Lower lobe of right lung (tissue), 2 donors: Measurements from ENCODE around the gene MCTP1. TPM values are rescaled to one million over a fixed set of nuclear protein-coding genes. Genes with fewer than 3 reads are reported as not detected.
"Not testable (repeated sequence)": the region's sequence is repeated elsewhere in the genome, so short reads cannot be mapped to it uniquely, and the experiment has no call there.

Source experiments
- ATAC-seq, 2 donors: fragments of 200-7000 bp; cut with Tn5 transposase; one replicate each; pipeline ENCODE4 v1.9.1; 2020 to 2022; ENCODE audit warnings: mild to moderate bottlenecking in 2 of 2, moderate library complexity in 2 of 2
- DNase-seq: peaks from one replicate; pipeline ENCODE4 v3.0.0-alpha.2; 2020
- H3K27ac ChIP-seq: fragments of 200-600 bp; one replicate; pipeline ENCODE4 v1.8.0; 2022
- H3K27me3 ChIP-seq: fragments of 200-600 bp; one replicate; pipeline ENCODE4 v1.8.0; 2022; ENCODE audit warnings: low read depth
- H3K36me3 ChIP-seq: fragments of 200-600 bp; one replicate; pipeline ENCODE4 v1.8.0; 2022; ENCODE audit warnings: mild to moderate bottlenecking
- H3K4me1 ChIP-seq: fragments of 200-600 bp; one replicate; pipeline ENCODE4 v1.8.0; 2022
- H3K4me3 ChIP-seq: fragments of 200-600 bp; one replicate; pipeline ENCODE4 v1.8.0; 2022; ENCODE audit warnings: mild to moderate bottlenecking
- H3K9me3 ChIP-seq: fragments of 200-600 bp; one replicate; pipeline ENCODE4 v1.8.0; 2022
- intact Hi-C: fragments of 100-400 bp; cut with DNase I; formaldehyde crosslinking; loops from one replicate; pipeline ENCODE4 v1.11.0; 2022
- total RNA-seq: library from RNA; stranded (reverse); fragmentation: NEBNext Ultra II Directional; extraction: Animal tissue kit (Norgen Biotek cat#: 25700); gene quantifications from one replicate; pipeline ENCODE4 v1.2.1, GENCODE V29; 2021
- TF ChIP-seq, protein P1 (sequence below): fragments of 200-600 bp; IDR thresholded peaks from one replicate; pipeline ENCODE4 v1.8.0; 2022; ENCODE audit warnings: antibody characterized with exemption, mild to moderate bottlenecking
- donor health status: DM: no; HTN: yes; CAD: no; lungs with severe emphysema.

MCTP1 gene
- total RNA-seq, 1 donor from 2014 or later = 38.7 TPM

- no peak for DNase-seq
- no peaks in the 10 kb centered on the region for H3K4me1 ChIP-seq
- H3K27me3 ChIP-seq = no peaks in the 10 kb centered on the region
- intact Hi-C loops = no loop called here
- TF ChIP-seq, protein P1, sequence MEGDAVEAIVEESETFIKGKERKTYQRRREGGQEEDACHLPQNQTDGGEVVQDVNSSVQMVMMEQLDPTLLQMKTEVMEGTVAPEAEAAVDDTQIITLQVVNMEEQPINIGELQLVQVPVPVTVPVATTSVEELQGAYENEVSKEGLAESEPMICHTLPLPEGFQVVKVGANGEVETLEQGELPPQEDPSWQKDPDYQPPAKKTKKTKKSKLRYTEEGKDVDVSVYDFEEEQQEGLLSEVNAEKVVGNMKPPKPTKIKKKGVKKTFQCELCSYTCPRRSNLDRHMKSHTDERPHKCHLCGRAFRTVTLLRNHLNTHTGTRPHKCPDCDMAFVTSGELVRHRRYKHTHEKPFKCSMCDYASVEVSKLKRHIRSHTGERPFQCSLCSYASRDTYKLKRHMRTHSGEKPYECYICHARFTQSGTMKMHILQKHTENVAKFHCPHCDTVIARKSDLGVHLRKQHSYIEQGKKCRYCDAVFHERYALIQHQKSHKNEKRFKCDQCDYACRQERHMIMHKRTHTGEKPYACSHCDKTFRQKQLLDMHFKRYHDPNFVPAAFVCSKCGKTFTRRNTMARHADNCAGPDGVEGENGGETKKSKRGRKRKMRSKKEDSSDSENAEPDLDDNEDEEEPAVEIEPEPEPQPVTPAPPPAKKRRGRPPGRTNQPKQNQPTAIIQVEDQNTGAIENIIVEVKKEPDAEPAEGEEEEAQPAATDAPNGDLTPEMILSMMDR = no peak
- H3K27ac ChIP-seq = no peak overlapping the region
- H3K9me3 ChIP-seq = no peaks in the 10 kb centered on the region
- H3K36me3 ChIP-seq = peaks cover 18% of the 10 kb centered on the region
- H3K4me3 ChIP-seq = no peak overlapping the region
- no peak for ATAC-seq
Measured at GRCh38 chr5:94830520-94830919, 454.4 kb downstream of the MCTP1 start.

DNA sequence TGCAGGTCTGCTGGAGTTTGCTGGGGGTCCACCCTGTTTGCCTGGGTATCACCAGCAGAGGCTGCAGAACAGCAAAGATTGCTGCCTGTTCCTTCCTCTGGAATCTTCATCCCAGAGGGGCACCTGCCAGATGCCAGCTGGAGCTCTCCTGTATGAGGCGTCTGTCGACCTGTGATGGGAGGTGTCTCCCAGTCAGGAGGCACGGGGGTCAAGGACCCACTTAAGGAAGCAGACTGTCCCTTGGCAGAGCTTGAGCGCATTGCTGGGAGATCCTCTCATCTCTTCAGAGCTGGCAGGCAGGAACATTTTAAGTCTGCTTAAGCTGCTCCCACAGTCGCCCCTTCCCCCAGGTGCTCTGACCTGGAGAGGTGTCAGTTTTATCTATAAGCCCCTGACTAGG, 456.7 kb downstream of the MCTP1 start:
- H3K4me3 ChIP-seq, H3K27ac ChIP-seq, H3K4me1 ChIP-seq, intact Hi-C loops, DNase-seq, H3K9me3 ChIP-seq, H3K27me3 ChIP-seq, ATAC-seq: not testable (repeated sequence)
- H3K36me3 ChIP-seq = peaks cover 18% of the 10 kb centered on the region

DNA sequence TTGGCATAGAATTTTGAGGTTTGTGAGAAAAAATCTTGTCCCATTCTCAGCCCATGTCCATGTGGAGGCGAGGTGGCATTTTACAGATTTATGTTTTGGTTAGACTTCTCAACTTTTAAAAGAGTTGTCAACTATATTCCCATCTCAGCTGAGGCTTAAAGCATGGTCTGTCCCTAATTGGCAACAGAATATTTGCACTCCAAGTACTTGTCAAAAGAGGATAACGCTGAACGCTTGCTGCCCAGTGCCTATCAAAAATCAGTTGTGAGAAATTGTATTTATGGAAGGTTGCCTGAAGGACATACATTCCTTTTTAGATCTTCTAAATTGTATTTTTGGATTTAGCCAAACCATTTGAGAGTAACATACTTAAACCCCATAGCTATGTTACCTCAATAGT, 464.4 kb downstream of the MCTP1 start:
- TF ChIP-seq, protein P1 = no peak
- Histone ChIP-seq H3K36me3 (no peaks in the 10 kb centered on the region), H3K4me3 (no peak overlapping the region), H3K9me3 (no peaks in the 10 kb centered on the region), H3K4me1 (no peaks in the 10 kb centered on the region), H3K27me3 (no peaks in the 10 kb centered on the region), H3K27ac (no peak overlapping the region)
- intact Hi-C loops = no loop called here
- ATAC-seq (no peak), DNase-seq (no peak)

DNA sequence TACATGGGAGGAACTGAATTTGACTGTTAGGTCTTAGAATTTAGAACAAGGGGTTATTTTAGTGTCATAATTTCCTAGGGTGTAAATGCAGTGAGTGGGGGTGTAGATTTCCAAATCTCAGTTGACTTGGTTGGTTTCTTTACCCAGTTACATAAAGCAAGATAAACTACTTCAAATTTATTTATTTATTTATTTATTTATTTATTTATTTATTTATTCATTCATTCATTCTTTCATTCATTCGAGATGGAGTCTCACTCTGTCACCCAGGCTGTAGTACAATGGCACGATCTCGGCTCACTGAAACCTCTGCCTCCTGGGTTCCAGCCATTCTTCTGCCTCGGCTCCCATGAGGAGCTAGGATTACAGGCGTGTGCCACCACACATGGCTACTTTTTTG, 466.0 kb downstream of the MCTP1 start:
- no peaks in the 10 kb centered on the region for H3K9me3 ChIP-seq
- H3K36me3 ChIP-seq = no peaks in the 10 kb centered on the region
- DNase-seq (no peak), ATAC-seq (no peak)
- intact Hi-C loops = no loop called here
- TF ChIP-seq, protein P1 = no peak
- H3K4me1 ChIP-seq = no peaks in the 10 kb centered on the region
- no peak overlapping the region for H3K27ac ChIP-seq
- H3K4me3 ChIP-seq = no peak overlapping the region
- H3K27me3 ChIP-seq = no peaks in the 10 kb centered on the region

DNA sequence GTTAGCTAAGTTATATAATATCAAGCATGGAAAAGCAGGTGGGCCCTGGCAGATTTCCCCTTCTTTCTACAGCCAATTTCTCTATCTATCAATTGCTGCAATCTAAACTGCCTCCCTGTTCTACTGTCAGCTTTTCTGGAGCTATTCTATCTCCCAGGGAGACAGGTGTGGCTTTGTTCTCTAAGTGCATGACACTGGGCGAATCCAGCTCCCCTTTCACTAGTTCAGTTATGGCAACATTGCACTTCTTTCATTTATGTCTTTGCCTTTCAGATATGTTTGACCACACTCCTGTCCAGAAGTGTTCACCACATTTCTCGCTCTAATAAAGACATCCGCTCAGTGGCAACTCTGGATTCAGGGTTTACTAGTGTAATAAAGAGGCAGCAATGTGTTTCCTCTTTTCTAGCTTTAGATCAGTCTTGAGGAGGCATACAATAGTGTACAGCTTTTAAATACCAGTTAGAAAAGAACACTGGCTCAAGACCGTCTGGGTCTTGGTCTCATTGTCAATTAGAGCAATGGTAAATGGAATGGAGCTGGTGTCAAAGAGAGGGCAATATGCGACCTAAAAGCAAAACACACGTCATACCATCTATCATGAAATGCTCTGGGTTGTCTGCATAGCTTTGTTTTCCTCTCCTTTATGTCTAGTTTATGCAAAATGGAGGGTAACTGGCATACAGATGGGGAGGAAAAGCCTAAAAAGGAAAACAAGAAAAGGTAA, 469.4 kb downstream of the MCTP1 start:
- no peaks in the 10 kb centered on the region for H3K27me3 ChIP-seq
- no peak for ATAC-seq
- no peaks in the 10 kb centered on the region for H3K9me3 ChIP-seq
- TF ChIP-seq, protein P1 = no peak
- H3K27ac ChIP-seq = no peak overlapping the region
- H3K4me1 ChIP-seq = no peaks in the 10 kb centered on the region
- H3K36me3 ChIP-seq = no peaks in the 10 kb centered on the region
- no peak for DNase-seq
- intact Hi-C loops = no loop called here
- no peak overlapping the region for H3K4me3 ChIP-seq

- DNase-seq = no peak
- intact Hi-C loops = no loop called here
- Histone ChIP-seq H3K27me3 (no peaks in the 10 kb centered on the region), H3K27ac (no peak overlapping the region), H3K9me3 (no peaks in the 10 kb centered on the region), H3K4me3 (no peak overlapping the region), H3K4me1 (no peaks in the 10 kb centered on the region), H3K36me3 (no peaks in the 10 kb centered on the region)
- no peak for ATAC-seq
- TF ChIP-seq, protein P1 = no peak
Measured at GRCh38 chr5:94812232-94812631, 472.7 kb downstream of the MCTP1 start.
